Psoas muscle (tissue), 8 donors: ENCODE results near the gene CBLN2. TPM values are rescaled to one million over a fixed set of nuclear protein-coding genes. Genes with fewer than 3 reads are reported as not detected.
A peak's percentile ranks its signal among the peaks of the same experiment; 100 is the strongest.

Experiments
- ATAC-seq, 4 donors: fragments of 200-7000 bp; cut with Tn5 transposase; one replicate each; pipeline ENCODE4 v1.9.1; 2020; ENCODE audit warnings: moderate library complexity in 3 of 4, mild to moderate bottlenecking in 2 of 4
- DNase-seq, 2 donors: peaks; one replicate each; pipeline ENCODE4 v3.0.0-alpha.2; 2020
- H3K27ac ChIP-seq: fragments of 200-600 bp; one replicate; pipeline ENCODE4 v1.8.0; 2022
- H3K27me3 ChIP-seq, 3 donors: fragments of 200-600 bp in 1 of 3; one replicate each; pipeline versions ENCODE4 v1.6.1 to v1.8.0; 2013 to 2022; ENCODE audit warnings: low read length in 2 of 3, mild to moderate bottlenecking in 2 of 3, moderate library complexity in 1 of 3; ENCODE audit not compliant: insufficient read depth in 3 of 3
- H3K36me3 ChIP-seq, 2 donors: fragments of 200-600 bp in 1 of 2; one replicate each; pipeline versions ENCODE4 v1.6.1 to v1.8.0; 2013 to 2022; ENCODE audit warnings: low read depth in 1 of 2, mild to moderate bottlenecking in 1 of 2, moderate library complexity in 1 of 2; ENCODE audit not compliant: insufficient read depth in 1 of 2
- H3K4me1 ChIP-seq: fragments of 200-600 bp; one replicate; pipeline ENCODE4 v1.8.0; 2022
- H3K4me3 ChIP-seq: fragments of 200-600 bp; one replicate; pipeline ENCODE4 v1.8.0; 2022; ENCODE audit warnings: mild to moderate bottlenecking
- H3K9me3 ChIP-seq: fragments of 200-600 bp; one replicate; pipeline ENCODE4 v1.8.0; 2022
- CTCF ChIP-seq: fragments of 200-600 bp; IDR thresholded peaks from one replicate; pipeline ENCODE4 v1.8.0; 2022; ENCODE audit warnings: antibody characterized with exemption
- whole genome bisulfite sequencing, 3 donors: extraction: QIAGEN DNeasy Blood & Tissue Kit; methylation state at CpG; one replicate each; pipeline versions ENCODE4 v1.1.6 to v1.1.7; 2013; 5-methylcytosine and 5-hydroxymethylcytosine counted together
- intact Hi-C, 2 donors: fragments of 100-400 bp; cut with DNase I; formaldehyde crosslinking; loops; one replicate each; pipeline versions ENCODE4 v1.11.0 to v1.14.2; 2022
- polyA plus RNA-seq, 3 donors: library from polyadenylated mRNA; stranded (reverse); fragments of 200-250 nt; gene quantifications; one replicate each; pipeline ENCODE4 v1.2.3, GENCODE V29; 2013
- total RNA-seq, 4 donors: library from RNA; stranded (reverse); fragmentation: NEBNext Ultra II Directional in 2 of 4; extraction: Animal tissue kit (Norgen Biotek cat#: 25700) in 2 of 4; gene quantifications; one replicate each; pipeline versions ENCODE4 v1.2.1 to v1.2.4, GENCODE V29; 2021 to 2023
- donor health status: healthy with polysubstance abuse.
- donor health status: DM: no; HTN: no; CAD: no; lungs with moderate emphysema.
- donor health status: Bipolar disorder and iron deficiency.
- donor health status: healthy.
- donor health status: DM: yes; HTN: yes; CAD: no.
- donor health status: DM: no; HTN: no; CAD: no.
- donor health status: DM: no; HTN: no; CAD: no.
- donor health status: DM: yes; HTN: yes; CAD: no.

The CBLN2 gene
- total and polyA plus RNA-seq, 7 donors, result 0.05 TPM; not detected in 6

DNA sequence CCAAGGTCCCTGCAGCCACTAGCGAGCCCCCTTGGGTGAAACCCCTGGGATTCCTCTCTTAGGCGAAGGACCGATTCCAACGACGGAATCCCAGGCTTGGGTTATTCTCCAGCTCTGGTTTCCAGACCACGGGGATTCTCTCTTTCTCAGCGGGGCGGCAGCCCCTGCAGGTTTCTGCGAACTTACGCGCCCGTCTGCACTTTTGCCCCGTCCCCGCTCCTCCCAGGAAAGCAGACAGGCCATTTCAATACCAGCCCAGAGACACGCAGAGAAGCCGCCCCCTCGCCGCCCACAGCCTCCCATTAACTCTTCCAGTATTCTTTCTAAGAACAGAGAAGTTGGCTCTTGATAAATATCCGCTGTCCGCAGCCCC, 1.2 kb downstream of the CBLN2 start:
- no peak overlapping the region for H3K27ac ChIP-seq
- no peak for TF ChIP-seq CTCF
- H3K4me1 ChIP-seq, result no peaks in the 10 kb centered on the region
- no peak overlapping the region for H3K4me3 ChIP-seq
- intact Hi-C loops, result no loop called here
- H3K27me3 ChIP-seq, result peaks cover 0 to 48% (median 22%) of the 10 kb centered on the region in 3 donors
- ATAC-seq (no peak), DNase-seq (no peak)
- WGBS, 3 donors, result 1% methylated on average over 19 to 20 of the region's 20 CpGs
- no peaks in the 10 kb centered on the region for H3K36me3 ChIP-seq
- no peaks in the 10 kb centered on the region for H3K9me3 ChIP-seq

DNA sequence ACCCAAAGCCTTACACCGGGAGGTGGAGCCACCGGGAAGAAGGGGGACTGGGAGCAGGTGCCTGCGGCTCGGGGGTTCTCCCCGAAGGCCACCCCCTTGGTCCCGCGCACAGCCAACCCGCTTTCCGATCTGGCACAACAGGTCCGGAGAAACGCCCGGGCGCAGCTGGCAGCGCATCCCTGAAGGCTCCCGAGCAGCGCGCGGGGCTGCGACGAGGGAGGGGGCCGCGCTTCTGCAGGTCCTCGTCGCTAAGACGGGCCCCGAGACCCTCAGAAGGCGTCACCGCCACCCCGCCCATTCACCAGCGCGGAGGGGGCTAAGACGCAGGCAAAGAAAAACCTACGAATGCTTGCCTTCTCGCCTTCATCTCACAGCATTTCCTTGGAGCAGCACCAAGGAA, 1.8 kb downstream of the CBLN2 start:
- intact Hi-C loops, result no loop called here
- Histone ChIP-seq H3K27ac (no peak overlapping the region), H3K27me3 (peaks cover 0 to 48% (median 22%) of the 10 kb centered on the region in 3 donors), H3K4me1 (no peaks in the 10 kb centered on the region), H3K4me3 (no peak overlapping the region), H3K36me3 (no peaks in the 10 kb centered on the region), H3K9me3 (no peaks in the 10 kb centered on the region)
- no peak for ATAC-seq
- no peak for DNase-seq
- no peak for TF ChIP-seq CTCF
- 1% methylated on average over 34 of the region's 34 CpGs for WGBS, 3 donors

GRCh38 chr18:72541871-72542332, 2.2 kb downstream of the CBLN2 start:
- no peak for TF ChIP-seq CTCF
- Histone ChIP-seq H3K4me1 (no peaks in the 10 kb centered on the region), H3K4me3 (no peak overlapping the region), H3K27me3 (peaks cover 0 to 48% (median 22%) of the 10 kb centered on the region in 3 donors), H3K36me3 (no peaks in the 10 kb centered on the region), H3K9me3 (no peaks in the 10 kb centered on the region), H3K27ac (no peak overlapping the region)
- intact Hi-C loops, result no loop called here
- ATAC-seq (no peak), DNase-seq (peak in 1 of 2 donors; percentile 39)
- WGBS, 3 donors, result 0 to 2% (median 1%) methylated on average over 18 to 59 of the region's 59 CpGs

DNA sequence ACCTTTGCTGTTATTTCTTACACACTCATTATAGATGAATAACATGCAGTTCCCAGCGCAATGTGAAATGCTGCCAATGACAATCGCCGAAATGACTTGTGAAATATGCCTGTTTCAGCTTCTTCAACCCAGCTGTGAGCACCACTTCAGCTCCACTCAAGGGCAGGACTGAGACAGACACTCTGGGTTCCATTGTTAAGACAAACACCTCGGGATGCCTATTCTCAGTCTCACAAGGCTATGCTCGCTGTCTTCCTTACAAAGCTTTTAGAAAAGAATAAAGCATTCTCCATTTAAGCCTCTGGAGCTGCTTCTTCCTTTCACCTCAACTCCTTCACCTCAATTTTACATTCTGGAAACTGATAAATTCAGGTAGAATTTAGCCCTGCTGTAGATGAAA, 4.2 kb downstream of the CBLN2 start:
- DNase-seq (no peak), ATAC-seq (no peak)
- no peaks in the 10 kb centered on the region for H3K4me1 ChIP-seq
- no peaks in the 10 kb centered on the region for H3K36me3 ChIP-seq
- intact Hi-C loops, result no loop called here
- H3K4me3 ChIP-seq, result no peak overlapping the region
- H3K27ac ChIP-seq, result no peak overlapping the region
- WGBS, 3 donors, result 51 to 60% (median 54%) methylated on average over 5 of the region's 5 CpGs
- no peaks in the 10 kb centered on the region for H3K9me3 ChIP-seq
- no peak for TF ChIP-seq CTCF
- peaks cover 0 to 40% (median 22%) of the 10 kb centered on the region in 3 donors for H3K27me3 ChIP-seq

DNA sequence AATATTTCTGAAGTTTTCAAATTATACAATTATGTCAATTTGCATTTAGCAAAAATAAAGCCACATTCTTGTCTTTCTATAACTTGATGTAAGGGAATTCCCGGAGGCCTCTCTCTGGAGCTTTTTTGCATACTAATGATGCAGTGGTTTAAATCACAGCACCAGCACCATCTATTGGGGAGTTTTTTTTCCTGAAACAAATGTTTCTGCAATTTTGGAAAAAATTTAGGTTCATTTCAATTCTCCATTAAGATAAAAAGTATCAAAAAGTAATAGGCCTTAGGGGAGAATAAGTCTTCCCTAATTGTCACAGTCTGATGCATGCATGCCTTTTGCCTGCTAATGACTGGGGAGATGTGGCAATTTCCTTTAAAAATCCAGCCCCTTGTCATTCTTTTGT, 13.5 kb downstream of the CBLN2 start:
- no peak for DNase-seq
- Histone ChIP-seq H3K4me1 (no peaks in the 10 kb centered on the region), H3K36me3 (no peaks in the 10 kb centered on the region), H3K27me3 (no peaks in the 10 kb centered on the region), H3K9me3 (no peaks in the 10 kb centered on the region), H3K4me3 (no peak overlapping the region), H3K27ac (no peak overlapping the region)
- intact Hi-C loops, result no loop called here
- ATAC-seq, result no peak
- 52 to 64% (median 52%) methylated on average over 1 of the region's 1 CpG for WGBS, 3 donors
- TF ChIP-seq CTCF, result no peak
